DMS 273 treated with DMSO at 0.1 percent for 48 hours (cell line): ENCODE measurements around the gene GFI1B.
"Not testable (repeated sequence)": the region's sequence is repeated elsewhere in the genome, so short reads cannot be mapped to it uniquely, and the experiment has no call there.

Experiments
- DNase-seq: peaks from one replicate; lab custom pipeline; 2025; lab: John Stamatoyannopoulos, UW

GFI1B gene

GRCh38 chr9:132969783-132970182 is 8.7 kb upstream of the GFI1B start:
- DNase-seq, result no peak

GRCh38 chr9:132970324-132971062 is 8.0 kb upstream of the GFI1B start:
- DNase-seq, result no peak

- DNase-seq, result no peak
Measured at GRCh38 chr9:132973166-132973565, 5.3 kb upstream of the GFI1B start.

- DNase-seq, result no peak
Measured at GRCh38 chr9:132973713-132974112, 4.8 kb upstream of the GFI1B start.

- DNase-seq, result no peak
Measured at GRCh38 chr9:132975961-132976360, 2.5 kb upstream of the GFI1B start.

- DNase-seq, result no peak
Measured at GRCh38 chr9:132976571-132976970, 1.9 kb upstream of the GFI1B start.

- DNase-seq, result no peak
Measured at GRCh38 chr9:132978112-132978450, 413 bp upstream of the GFI1B start.

- DNase-seq, result no peak
Measured at GRCh38 chr9:132980157-132980556, 1.7 kb downstream of the GFI1B start.

- no peak for DNase-seq
Measured at GRCh38 chr9:132982458-132982857, 4.0 kb downstream of the GFI1B start.

- DNase-seq, result no peak
Measured at GRCh38 chr9:132983491-132984201, 5.2 kb downstream of the GFI1B start.

GRCh38 chr9:132984202-132985070 is 5.9 kb downstream of the GFI1B start:
- no peak for DNase-seq

GRCh38 chr9:132985071-132985350 is 6.5 kb downstream of the GFI1B start:
- DNase-seq, result no peak

GRCh38 chr9:132985489-132985888 is 7.0 kb downstream of the GFI1B start:
- no peak for DNase-seq

GRCh38 chr9:132986114-132986513 is 7.6 kb downstream of the GFI1B start:
- DNase-seq, result no peak

GRCh38 chr9:132986640-132987620 is 8.4 kb downstream of the GFI1B start:
- DNase-seq, result no peak

- no peak for DNase-seq
Measured at GRCh38 chr9:132988244-132989013, 9.9 kb downstream of the GFI1B start.

GRCh38 chr9:132989014-132989310 is 10.5 kb downstream of the GFI1B start:
- DNase-seq, result no peak

GRCh38 chr9:132989414-132989996 is 11.0 kb downstream of the GFI1B start:
- DNase-seq, result no peak

GRCh38 chr9:132989998-132990557 is 11.6 kb downstream of the GFI1B start:
- DNase-seq, result not testable (repeated sequence)

GRCh38 chr9:132990781-132991180 is 12.3 kb downstream of the GFI1B start:
- DNase-seq, result no peak
